Measurements from ENCODE around the gene METTL14. TPM values are rescaled to one million over a fixed set of nuclear protein-coding genes. Genes with fewer than 3 reads are reported as not detected.

The METTL14 gene
- 20.1 TPM for total RNA-seq

GRCh38 chr4:118684873-118685811, at the start of gene METTL14:
METTL14 (plus strand) TSS chr4:118685392; CDS start chr4:118685535, 143 bp downstream.

Small RNAs within 50 kb of the gene (small RNA-seq; reads per million reads assigned to genes)
- not detected for gene SEPT14P4

Other genes with a start within 250 kb of the METTL14 start
- 8.3 TPM for gene SEC24D, start 150.7 kb downstream of the METTL14 start, total RNA-seq
- gene SYNPO2, start 203.5 kb downstream of the METTL14 start, total RNA-seq = 8.1 TPM